ENCODE measurements around the gene MEN1.

Gene MEN1

DNA sequence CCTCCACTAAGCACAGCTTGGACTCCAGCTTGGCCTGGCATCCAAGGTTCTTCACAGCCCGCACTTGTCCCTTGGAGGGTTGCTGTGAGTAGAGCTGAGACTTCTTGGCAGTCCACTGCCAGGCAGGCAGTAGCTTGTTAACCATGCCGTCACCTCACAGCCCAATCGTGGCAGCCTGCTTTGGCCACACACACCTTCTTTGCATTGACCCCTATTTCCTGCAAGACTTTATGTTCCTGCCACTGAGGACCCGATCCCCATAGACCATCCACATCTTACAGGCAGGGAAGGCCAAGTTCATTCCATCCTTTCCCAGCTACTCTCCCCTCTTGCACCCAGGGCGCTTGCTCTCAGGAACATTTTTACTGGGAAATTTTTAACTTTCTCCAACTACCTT is 48.1 kb downstream of the MEN1 start:
- no peak for DNase-seq (ENCODE audit: extremely low spot score)
- ChIA-PET POLR2A (interaction anchor here (1.1 kb wide), 2 partner anchors 8 to 16 kb away, joined by 4 to 8 read pairs; no protein-coding TSS in a partner anchor), CTCF (no interaction called here)
- TF ChIP-seq ZNF384 (IDR thresholded peaks at IDR 0.05) (no peak), BHLHE40 (IDR thresholded peaks at IDR 0.05; ENCODE audit: borderline replicate concordance) (no peak), SUZ12 (IDR thresholded peaks at IDR 0.05) (no peak), ARNT (IDR thresholded peaks at IDR 0.05) (no peak)

GRCh38 chr11:64760759-64761420 is 49.5 kb downstream of the MEN1 start:
- CTCF ChIA-PET = interaction anchor here (0.7 to 2.4 kb wide), 4 partner anchors 14 to 26 kb away, joined by 3 to 7 read pairs (median 6); partner anchors contain the start of gene RASGRP2
- no peak for DNase-seq (ENCODE audit: extremely low spot score)
- POLR2A ChIA-PET = interaction anchor here (0.6 to 1.4 kb wide), 4 partner anchors 16 to 18 kb away, joined by 3 to 9 read pairs (median 4); partner anchors contain the start of genes RASGRP2 and SF1
- TF ChIP-seq ELF4 (IDR thresholded peaks at IDR 0.05) (no peak), FOXA1 (IDR thresholded peaks at IDR 0.05) (no peak), HDGF (IDR thresholded peaks at IDR 0.05; ENCODE audit: borderline replicate concordance) (no peak), TARDBP (IDR thresholded peaks at IDR 0.05) (no peak), SUZ12 (IDR thresholded peaks at IDR 0.05) (no peak), ARNT (IDR thresholded peaks at IDR 0.05) (no peak), FOXK2 (IDR thresholded peaks at IDR 0.05) (no peak), L3MBTL2 (conservative IDR thresholded peaks at IDR 0.05) (no peak), ZNF384 (IDR thresholded peaks at IDR 0.05) (no peak), FOXM1 (IDR thresholded peaks at IDR 0.05; ENCODE audit: borderline replicate concordance) (no peak), PKNOX1 (IDR thresholded peaks at IDR 0.05) (no peak), LEF1 (IDR thresholded peaks at IDR 0.05; ENCODE audit: borderline replicate concordance) (no peak), CTBP1 (IDR thresholded peaks at IDR 0.05; ENCODE audit: borderline replicate concordance) (no peak), NFRKB (IDR thresholded peaks at IDR 0.05) (no peak), BHLHE40 (IDR thresholded peaks at IDR 0.05; ENCODE audit: borderline replicate concordance) (no peak), SP1 (IDR thresholded peaks at IDR 0.05) (no peak)

- no peak for DNase-seq (ENCODE audit: extremely low spot score)
- TF ChIP-seq FOXM1 (IDR thresholded peaks at IDR 0.05; ENCODE audit: borderline replicate concordance) (no peak), NFRKB (IDR thresholded peaks at IDR 0.05) (no peak), CTBP1 (IDR thresholded peaks at IDR 0.05; ENCODE audit: borderline replicate concordance) (no peak), SUZ12 (IDR thresholded peaks at IDR 0.05) (no peak), FOXK2 (IDR thresholded peaks at IDR 0.05) (no peak)
- POLR2A ChIA-PET = interaction anchor here (1.2 to 1.4 kb wide), 3 partner anchors 16 to 71 kb away, joined by 3 to 9 read pairs (median 5); partner anchors contain the start of genes RASGRP2 and SF1
- CTCF ChIA-PET = interaction anchor here (0.9 to 2.4 kb wide), 4 partner anchors 13 to 27 kb away, joined by 4 to 7 read pairs (median 6); partner anchors contain the start of gene RASGRP2
Measured at GRCh38 chr11:64759722-64760719, 50.3 kb downstream of the MEN1 start, which contains the start of gene PYGM. TSS of gene PYGM (minus strand) at chr11:64759974. CDS start at chr11:64759898, 76 bp downstream.

GRCh38 chr11:64759131-64759721 is 51.1 kb downstream of the MEN1 start:
- CTCF ChIA-PET = interaction anchor here (2.0 to 2.4 kb wide), 2 partner anchors 12 to 15 kb away, joined by 7 read pairs; partner anchors contain the start of gene RASGRP2
- TF ChIP-seq LEF1 (IDR thresholded peaks at IDR 0.05; ENCODE audit: borderline replicate concordance) (no peak), FOXA1 (IDR thresholded peaks at IDR 0.05) (no peak), L3MBTL2 (conservative IDR thresholded peaks at IDR 0.05) (no peak), ZNF384 (IDR thresholded peaks at IDR 0.05) (no peak), ELF4 (IDR thresholded peaks at IDR 0.05) (no peak), HDGF (IDR thresholded peaks at IDR 0.05; ENCODE audit: borderline replicate concordance) (no peak), NFRKB (IDR thresholded peaks at IDR 0.05) (no peak), FOXK2 (IDR thresholded peaks at IDR 0.05) (no peak), FOXM1 (IDR thresholded peaks at IDR 0.05; ENCODE audit: borderline replicate concordance) (no peak), PKNOX1 (IDR thresholded peaks at IDR 0.05) (no peak), SP1 (IDR thresholded peaks at IDR 0.05) (no peak), TARDBP (IDR thresholded peaks at IDR 0.05) (no peak), BHLHE40 (IDR thresholded peaks at IDR 0.05; ENCODE audit: borderline replicate concordance) (no peak), CTBP1 (IDR thresholded peaks at IDR 0.05; ENCODE audit: borderline replicate concordance) (no peak), ARNT (IDR thresholded peaks at IDR 0.05) (no peak), SUZ12 (IDR thresholded peaks at IDR 0.05) (no peak)
- POLR2A ChIA-PET = interaction anchor here (1.2 to 1.4 kb wide), 2 partner anchors 19 to 71 kb away, joined by 3 to 5 read pairs; partner anchors contain the start of gene SF1
- no peak for DNase-seq (ENCODE audit: extremely low spot score)

DNA sequence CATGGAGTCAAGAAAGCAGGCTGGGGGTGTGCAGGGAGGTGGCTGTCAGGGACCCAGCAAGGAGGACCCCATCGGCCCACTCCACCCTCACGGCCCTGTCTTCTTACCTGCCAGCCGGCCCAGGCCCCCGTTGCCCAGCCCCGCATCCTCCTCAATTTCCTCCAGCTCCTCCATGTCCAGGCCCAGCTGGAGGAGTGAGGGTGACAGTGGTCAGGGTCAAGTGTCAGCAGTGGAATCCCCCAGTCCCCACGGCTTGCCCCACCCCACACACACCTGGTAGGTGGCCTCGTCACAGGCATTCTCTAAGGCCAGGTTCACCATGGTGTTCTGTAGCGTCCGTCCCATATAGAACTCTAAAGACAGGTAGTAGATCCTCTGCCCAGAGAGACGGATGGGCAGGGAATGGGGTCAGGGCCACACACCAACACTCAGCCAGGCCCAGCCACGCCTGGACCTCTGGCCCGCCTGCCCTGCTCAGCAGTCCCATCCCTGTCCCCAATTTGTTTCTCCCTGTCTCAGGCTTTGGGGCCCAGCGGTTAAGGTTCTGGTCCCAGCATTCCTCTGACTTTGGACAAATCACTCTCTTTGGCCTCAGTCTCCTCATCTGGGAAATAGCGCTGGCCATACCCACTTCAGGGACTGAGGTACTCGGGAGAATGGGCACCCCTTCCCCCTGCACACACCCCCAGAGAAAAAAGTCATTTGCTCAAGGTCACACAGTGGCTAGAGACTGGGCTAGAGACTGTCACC is 51.8 kb downstream of the MEN1 start:
- CTCF ChIA-PET = no interaction called here
- POLR2A ChIA-PET = no interaction called here
- TF ChIP-seq PKNOX1 (IDR thresholded peaks at IDR 0.05) (no peak), ELF4 (IDR thresholded peaks at IDR 0.05) (no peak), FOXA1 (IDR thresholded peaks at IDR 0.05) (no peak), LEF1 (IDR thresholded peaks at IDR 0.05; ENCODE audit: borderline replicate concordance) (no peak), BHLHE40 (IDR thresholded peaks at IDR 0.05; ENCODE audit: borderline replicate concordance) (no peak), L3MBTL2 (conservative IDR thresholded peaks at IDR 0.05) (no peak), SP1 (IDR thresholded peaks at IDR 0.05) (no peak), TARDBP (IDR thresholded peaks at IDR 0.05) (no peak), CTBP1 (IDR thresholded peaks at IDR 0.05; ENCODE audit: borderline replicate concordance) (no peak), HDGF (IDR thresholded peaks at IDR 0.05; ENCODE audit: borderline replicate concordance) (no peak), ARNT (IDR thresholded peaks at IDR 0.05) (no peak), FOXK2 (IDR thresholded peaks at IDR 0.05) (no peak), NFRKB (IDR thresholded peaks at IDR 0.05) (no peak), ZNF384 (IDR thresholded peaks at IDR 0.05) (no peak), SUZ12 (IDR thresholded peaks at IDR 0.05) (no peak), FOXM1 (IDR thresholded peaks at IDR 0.05; ENCODE audit: borderline replicate concordance) (no peak)
- DNase-seq (ENCODE audit: extremely low spot score) = no peak
